ENCODE measurements around the gene NFX1. TPM values are rescaled to one million over a fixed set of nuclear protein-coding genes. Genes with fewer than 3 reads are reported as not detected.
"Not testable (repeated sequence)": the region's sequence is repeated elsewhere in the genome, so short reads cannot be mapped to it uniquely, and the experiment has no call there.

The NFX1 gene
- total RNA-seq, 1 donor from 2014 or later: 37.5 TPM

GRCh38 chr9:33309903-33310302, 19.6 kb downstream of the NFX1 start:
- Mint-ChIP-seq H3K4me3 (ENCODE audit: unreplicated experiment) (no peak overlapping the region), H3K36me3 (ENCODE audit: unreplicated experiment) (no peaks in the 10 kb centered on the region), H3K27me3 (ENCODE audit: unreplicated experiment) (no peaks in the 10 kb centered on the region), H3K27ac (ENCODE audit: unreplicated experiment) (no peak overlapping the region), H3K4me1 (ENCODE audit: low read depth, unreplicated experiment) (no peaks in the 10 kb centered on the region), H3K9me3 (ENCODE audit: unreplicated experiment) (no peaks in the 10 kb centered on the region)
- no peak for DNase-seq
- TF ChIP-seq CTCF (IDR thresholded peaks at IDR 0.05; ENCODE audit: partially characterized antibody, unreplicated experiment): no peak

GRCh38 chr9:33310748-33311147, 20.4 kb downstream of the NFX1 start:
- TF ChIP-seq CTCF (IDR thresholded peaks at IDR 0.05; ENCODE audit: partially characterized antibody, unreplicated experiment): no peak
- no peaks in the 10 kb centered on the region for H3K9me3 Mint-ChIP-seq (ENCODE audit: unreplicated experiment)
- no peak overlapping the region for H3K4me3 Mint-ChIP-seq (ENCODE audit: unreplicated experiment)
- no peaks in the 10 kb centered on the region for H3K27me3 Mint-ChIP-seq (ENCODE audit: unreplicated experiment)
- no peak overlapping the region for H3K27ac Mint-ChIP-seq (ENCODE audit: unreplicated experiment)
- no peak for DNase-seq
- H3K36me3 Mint-ChIP-seq (ENCODE audit: unreplicated experiment): no peaks in the 10 kb centered on the region
- no peaks in the 10 kb centered on the region for H3K4me1 Mint-ChIP-seq (ENCODE audit: low read depth, unreplicated experiment)

GRCh38 chr9:33311953-33312352, 21.6 kb downstream of the NFX1 start:
- H3K27me3 Mint-ChIP-seq (ENCODE audit: unreplicated experiment): no peaks in the 10 kb centered on the region
- no peak overlapping the region for H3K27ac Mint-ChIP-seq (ENCODE audit: unreplicated experiment)
- H3K4me3 Mint-ChIP-seq (ENCODE audit: unreplicated experiment): no peak overlapping the region

GRCh38 chr9:33315371-33315770, 25.1 kb downstream of the NFX1 start:
- Mint-ChIP-seq H3K27ac (ENCODE audit: unreplicated experiment) (no peak overlapping the region), H3K27me3 (ENCODE audit: unreplicated experiment) (no peaks in the 10 kb centered on the region), H3K4me1 (ENCODE audit: low read depth, unreplicated experiment) (no peaks in the 10 kb centered on the region), H3K4me3 (ENCODE audit: unreplicated experiment) (no peak overlapping the region), H3K36me3 (ENCODE audit: unreplicated experiment) (peaks cover 1% of the 10 kb centered on the region), H3K9me3 (ENCODE audit: unreplicated experiment) (no peaks in the 10 kb centered on the region)
- TF ChIP-seq CTCF (IDR thresholded peaks at IDR 0.05; ENCODE audit: partially characterized antibody, unreplicated experiment): no peak
- DNase-seq: no peak

More at GRCh38 chr9:33311953-33312352, 21.6 kb downstream of the NFX1 start:
- no peak for DNase-seq
- no peak for TF ChIP-seq CTCF (IDR thresholded peaks at IDR 0.05; ENCODE audit: partially characterized antibody, unreplicated experiment)
- Mint-ChIP-seq H3K36me3 (ENCODE audit: unreplicated experiment) (no peaks in the 10 kb centered on the region), H3K9me3 (ENCODE audit: unreplicated experiment) (no peaks in the 10 kb centered on the region), H3K4me1 (ENCODE audit: low read depth, unreplicated experiment) (no peaks in the 10 kb centered on the region)

- H3K4me1 Mint-ChIP-seq (ENCODE audit: low read depth, unreplicated experiment); H3K27me3 Mint-ChIP-seq (ENCODE audit: unreplicated experiment); H3K27ac Mint-ChIP-seq (ENCODE audit: unreplicated experiment); DNase-seq; H3K9me3 Mint-ChIP-seq (ENCODE audit: unreplicated experiment); H3K36me3 Mint-ChIP-seq (ENCODE audit: unreplicated experiment); H3K4me3 Mint-ChIP-seq (ENCODE audit: unreplicated experiment): not testable (repeated sequence)
Observed at GRCh38 chr9:33317136-33317535, 26.8 kb downstream of the NFX1 start.

- DNase-seq: no peak
- no peak for TF ChIP-seq CTCF (IDR thresholded peaks at IDR 0.05; ENCODE audit: partially characterized antibody, unreplicated experiment)
- Mint-ChIP-seq H3K27ac (ENCODE audit: unreplicated experiment) (no peak overlapping the region), H3K36me3 (ENCODE audit: unreplicated experiment) (peaks cover 20% of the 10 kb centered on the region), H3K9me3 (ENCODE audit: unreplicated experiment) (peaks cover 2% of the 10 kb centered on the region), H3K4me3 (ENCODE audit: unreplicated experiment) (no peak overlapping the region), H3K4me1 (ENCODE audit: low read depth, unreplicated experiment) (no peaks in the 10 kb centered on the region), H3K27me3 (ENCODE audit: unreplicated experiment) (peaks cover 3% of the 10 kb centered on the region)
Observed at GRCh38 chr9:33318225-33318624, 27.9 kb downstream of the NFX1 start.
